ENCODE results near the gene RABL6.

The RABL6 gene

DNA sequence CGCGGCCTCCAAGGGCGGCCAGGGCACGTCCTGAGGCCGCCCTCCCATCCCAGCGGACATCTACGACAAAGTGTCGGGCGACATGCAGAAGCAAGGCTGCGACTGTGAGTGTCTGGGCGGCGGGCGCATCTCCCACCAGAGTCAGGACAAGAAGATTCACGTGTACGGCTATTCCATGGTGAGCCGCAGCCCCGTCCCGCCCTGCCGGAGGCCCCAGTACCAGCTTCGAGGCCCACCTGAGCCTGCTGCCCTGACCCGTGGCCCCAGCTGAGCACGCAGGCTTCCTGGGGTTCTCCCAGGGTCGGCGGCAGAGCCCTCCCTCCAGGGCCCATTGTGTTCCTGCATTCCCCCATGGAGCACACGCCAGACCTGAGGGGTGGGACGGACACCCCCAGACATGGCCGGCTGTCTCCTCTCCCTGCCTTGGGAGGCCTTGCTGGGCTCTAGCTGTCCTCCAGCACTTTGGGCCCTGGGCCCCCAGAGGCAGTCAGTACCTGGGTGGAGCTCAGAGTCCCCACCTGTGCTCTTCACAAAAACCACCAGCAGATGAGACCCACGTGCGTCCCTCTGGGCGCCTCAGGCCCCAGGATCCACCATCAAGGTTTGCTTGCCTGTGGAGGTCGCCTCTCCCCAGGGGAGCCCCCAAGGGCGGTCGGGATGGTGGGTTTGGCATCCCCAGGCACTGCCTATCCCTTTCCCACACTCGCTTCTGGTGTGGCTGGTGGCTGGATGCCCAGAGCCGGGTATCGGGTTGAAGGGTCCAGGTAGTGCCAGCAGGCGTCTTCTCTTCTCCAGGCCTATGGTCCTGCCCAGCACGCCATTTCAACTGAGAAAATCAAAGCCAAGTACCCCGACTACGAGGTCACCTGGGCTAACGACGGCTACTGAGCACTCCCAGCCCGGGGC is 42.5 kb downstream of the RABL6 start (continued):
- no peak for TF ChIP-seq RARB (CRISPR knock-in tag; IDR thresholded peaks at IDR 0.05)
- TF ChIP-seq, protein P1, sequence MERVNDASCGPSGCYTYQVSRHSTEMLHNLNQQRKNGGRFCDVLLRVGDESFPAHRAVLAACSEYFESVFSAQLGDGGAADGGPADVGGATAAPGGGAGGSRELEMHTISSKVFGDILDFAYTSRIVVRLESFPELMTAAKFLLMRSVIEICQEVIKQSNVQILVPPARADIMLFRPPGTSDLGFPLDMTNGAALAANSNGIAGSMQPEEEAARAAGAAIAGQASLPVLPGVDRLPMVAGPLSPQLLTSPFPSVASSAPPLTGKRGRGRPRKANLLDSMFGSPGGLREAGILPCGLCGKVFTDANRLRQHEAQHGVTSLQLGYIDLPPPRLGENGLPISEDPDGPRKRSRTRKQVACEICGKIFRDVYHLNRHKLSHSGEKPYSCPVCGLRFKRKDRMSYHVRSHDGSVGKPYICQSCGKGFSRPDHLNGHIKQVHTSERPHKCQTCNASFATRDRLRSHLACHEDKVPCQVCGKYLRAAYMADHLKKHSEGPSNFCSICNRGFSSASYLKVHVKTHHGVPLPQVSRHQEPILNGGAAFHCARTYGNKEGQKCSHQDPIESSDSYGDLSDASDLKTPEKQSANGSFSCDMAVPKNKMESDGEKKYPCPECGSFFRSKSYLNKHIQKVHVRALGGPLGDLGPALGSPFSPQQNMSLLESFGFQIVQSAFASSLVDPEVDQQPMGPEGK (CRISPR knock-in tag; IDR thresholded peaks at IDR 0.05; ENCODE audit: borderline replicate concordance) = no peak
- TF ChIP-seq ZFP3 (CRISPR knock-in tag; IDR thresholded peaks at IDR 0.05) = no peak
- TF ChIP-seq GLIS3 (CRISPR knock-in tag; IDR thresholded peaks at IDR 0.05) = no peak
- no peak for TF ChIP-seq SNAI2 (CRISPR knock-in tag; IDR thresholded peaks at IDR 0.05)
- TF ChIP-seq ZNF8 (CRISPR knock-in tag; IDR thresholded peaks at IDR 0.05) = no peak
- TF ChIP-seq, protein P2, sequence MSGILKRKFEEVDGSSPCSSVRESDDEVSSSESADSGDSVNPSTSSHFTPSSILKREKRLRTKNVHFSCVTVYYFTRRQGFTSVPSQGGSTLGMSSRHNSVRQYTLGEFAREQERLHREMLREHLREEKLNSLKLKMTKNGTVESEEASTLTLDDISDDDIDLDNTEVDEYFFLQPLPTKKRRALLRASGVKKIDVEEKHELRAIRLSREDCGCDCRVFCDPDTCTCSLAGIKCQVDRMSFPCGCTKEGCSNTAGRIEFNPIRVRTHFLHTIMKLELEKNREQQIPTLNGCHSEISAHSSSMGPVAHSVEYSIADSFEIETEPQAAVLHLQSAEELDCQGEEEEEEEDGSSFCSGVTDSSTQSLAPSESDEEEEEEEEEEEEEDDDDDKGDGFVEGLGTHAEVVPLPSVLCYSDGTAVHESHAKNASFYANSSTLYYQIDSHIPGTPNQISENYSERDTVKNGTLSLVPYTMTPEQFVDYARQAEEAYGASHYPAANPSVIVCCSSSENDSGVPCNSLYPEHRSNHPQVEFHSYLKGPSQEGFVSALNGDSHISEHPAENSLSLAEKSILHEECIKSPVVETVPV (CRISPR knock-in tag; IDR thresholded peaks at IDR 0.05) = no peak

DNA sequence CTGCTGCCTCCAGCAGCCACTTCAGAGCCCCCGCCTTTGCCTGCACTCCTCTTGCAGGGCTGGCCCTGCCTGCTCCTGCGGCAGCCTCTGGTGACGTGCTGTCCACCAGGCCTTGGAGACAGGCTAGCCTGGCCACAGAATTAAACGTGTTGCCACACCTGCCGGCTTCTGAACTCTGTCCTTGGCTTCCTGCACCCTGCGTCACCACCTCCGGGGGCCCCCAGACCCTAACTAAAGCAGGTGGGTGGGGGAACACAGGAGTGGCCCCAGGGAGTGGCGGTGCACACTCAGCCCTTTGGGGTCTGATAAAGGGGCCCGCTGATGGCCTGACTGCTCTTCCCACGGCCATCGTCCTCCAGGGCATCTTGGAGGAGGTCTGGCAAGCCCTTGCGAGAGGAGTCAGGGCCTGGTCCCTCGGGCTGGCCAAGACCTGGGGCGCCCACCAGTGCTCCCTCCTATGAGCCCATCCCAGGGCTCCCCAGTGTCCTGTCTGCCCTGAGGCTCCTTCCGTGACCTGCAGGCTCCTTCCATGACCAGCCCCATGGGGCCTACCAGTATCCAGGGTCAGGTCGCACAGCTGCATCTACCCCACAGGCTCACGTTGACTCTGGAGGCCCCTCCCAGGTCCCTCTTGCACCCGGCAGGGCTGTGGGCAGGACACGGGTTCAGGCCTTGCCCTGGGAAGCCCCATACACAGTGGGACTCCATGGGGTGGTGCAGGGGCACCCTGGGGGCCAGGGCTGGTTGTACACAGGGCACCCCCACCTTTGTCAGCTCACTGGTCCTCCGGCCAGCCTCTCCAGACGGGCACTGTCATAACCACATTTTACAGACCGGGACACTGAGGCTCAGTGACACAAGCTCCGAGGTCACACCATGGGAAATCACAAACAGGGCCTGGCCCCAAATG is 43.4 kb downstream of the RABL6 start:
- TF ChIP-seq, protein P3, sequence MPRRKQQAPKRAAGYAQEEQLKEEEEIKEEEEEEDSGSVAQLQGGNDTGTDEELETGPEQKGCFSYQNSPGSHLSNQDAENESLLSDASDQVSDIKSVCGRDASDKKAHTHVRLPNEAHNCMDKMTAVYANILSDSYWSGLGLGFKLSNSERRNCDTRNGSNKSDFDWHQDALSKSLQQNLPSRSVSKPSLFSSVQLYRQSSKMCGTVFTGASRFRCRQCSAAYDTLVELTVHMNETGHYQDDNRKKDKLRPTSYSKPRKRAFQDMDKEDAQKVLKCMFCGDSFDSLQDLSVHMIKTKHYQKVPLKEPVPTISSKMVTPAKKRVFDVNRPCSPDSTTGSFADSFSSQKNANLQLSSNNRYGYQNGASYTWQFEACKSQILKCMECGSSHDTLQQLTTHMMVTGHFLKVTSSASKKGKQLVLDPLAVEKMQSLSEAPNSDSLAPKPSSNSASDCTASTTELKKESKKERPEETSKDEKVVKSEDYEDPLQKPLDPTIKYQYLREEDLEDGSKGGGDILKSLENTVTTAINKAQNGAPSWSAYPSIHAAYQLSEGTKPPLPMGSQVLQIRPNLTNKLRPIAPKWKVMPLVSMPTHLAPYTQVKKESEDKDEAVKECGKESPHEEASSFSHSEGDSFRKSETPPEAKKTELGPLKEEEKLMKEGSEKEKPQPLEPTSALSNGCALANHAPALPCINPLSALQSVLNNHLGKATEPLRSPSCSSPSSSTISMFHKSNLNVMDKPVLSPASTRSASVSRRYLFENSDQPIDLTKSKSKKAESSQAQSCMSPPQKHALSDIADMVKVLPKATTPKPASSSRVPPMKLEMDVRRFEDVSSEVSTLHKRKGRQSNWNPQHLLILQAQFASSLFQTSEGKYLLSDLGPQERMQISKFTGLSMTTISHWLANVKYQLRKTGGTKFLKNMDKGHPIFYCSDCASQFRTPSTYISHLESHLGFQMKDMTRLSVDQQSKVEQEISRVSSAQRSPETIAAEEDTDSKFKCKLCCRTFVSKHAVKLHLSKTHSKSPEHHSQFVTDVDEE (CRISPR knock-in tag; IDR thresholded peaks at IDR 0.05) = no peak
- TF ChIP-seq ZNF8 (CRISPR knock-in tag; IDR thresholded peaks at IDR 0.05) (no peak), ZNF565 (CRISPR knock-in tag; conservative IDR thresholded peaks at IDR 0.05; ENCODE audit: low read depth) (no peak)
- TF ChIP-seq, protein P4, sequence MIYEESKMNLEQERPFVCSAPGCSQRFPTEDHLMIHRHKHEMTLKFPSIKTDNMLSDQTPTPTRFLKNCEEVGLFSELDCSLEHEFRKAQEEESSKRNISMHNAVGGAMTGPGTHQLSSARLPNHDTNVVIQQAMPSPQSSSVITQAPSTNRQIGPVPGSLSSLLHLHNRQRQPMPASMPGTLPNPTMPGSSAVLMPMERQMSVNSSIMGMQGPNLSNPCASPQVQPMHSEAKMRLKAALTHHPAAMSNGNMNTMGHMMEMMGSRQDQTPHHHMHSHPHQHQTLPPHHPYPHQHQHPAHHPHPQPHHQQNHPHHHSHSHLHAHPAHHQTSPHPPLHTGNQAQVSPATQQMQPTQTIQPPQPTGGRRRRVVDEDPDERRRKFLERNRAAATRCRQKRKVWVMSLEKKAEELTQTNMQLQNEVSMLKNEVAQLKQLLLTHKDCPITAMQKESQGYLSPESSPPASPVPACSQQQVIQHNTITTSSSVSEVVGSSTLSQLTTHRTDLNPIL (CRISPR knock-in tag; IDR thresholded peaks at IDR 0.05; ENCODE audit: low read depth) = no peak
- ATAC-seq = no peak

DNA sequence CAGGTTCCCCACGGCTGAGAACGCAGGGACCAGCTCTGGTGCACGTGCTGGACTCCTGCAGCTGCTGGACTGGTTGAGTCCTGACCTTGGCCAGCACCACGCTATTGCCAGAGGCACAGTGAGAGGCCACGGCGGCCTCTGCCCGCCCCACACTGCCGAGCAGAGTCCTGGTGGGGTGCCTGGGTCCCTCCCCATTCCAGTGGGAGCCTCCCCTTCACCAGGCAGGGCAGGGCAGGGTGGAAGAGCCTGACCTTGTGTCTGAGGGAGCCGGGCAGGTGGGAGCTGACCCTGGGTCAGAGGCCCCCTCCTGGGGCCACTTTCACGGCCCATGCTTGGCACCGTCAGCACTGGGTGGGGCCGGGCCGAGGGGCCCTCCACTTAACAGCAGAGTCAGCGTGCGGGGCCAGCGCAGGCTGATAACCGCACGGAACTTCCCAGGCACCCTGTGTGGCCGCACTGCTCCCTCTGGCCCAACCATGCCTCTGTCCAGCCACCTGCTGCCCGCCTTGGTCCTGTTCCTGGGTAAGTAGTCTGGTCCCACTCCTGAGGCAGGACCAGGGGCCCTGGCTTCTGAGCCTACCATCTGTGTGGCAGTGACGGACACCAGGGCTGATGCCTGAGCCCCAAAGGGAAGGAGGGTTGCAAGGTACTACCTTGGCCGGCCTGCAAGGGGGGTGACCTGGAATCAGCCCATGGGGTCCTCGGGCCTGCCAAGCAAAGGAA is 44.4 kb downstream of the RABL6 start, which contains the start of gene MAMDC4:
TSS of gene MAMDC4 (plus strand) at position 406 of the 723 bp plus-strand sequence. CDS start at position 477, 71 bp downstream.
- no peak for ATAC-seq
- TF ChIP-seq GLIS3 (CRISPR knock-in tag; IDR thresholded peaks at IDR 0.05) (no peak), OSR1 (CRISPR knock-in tag; IDR thresholded peaks at IDR 0.05) (no peak), ZFP30 (CRISPR knock-in tag; IDR thresholded peaks at IDR 0.05) (no peak), ZNF70 (CRISPR knock-in tag; IDR thresholded peaks at IDR 0.05) (no peak), ZNF8 (CRISPR knock-in tag; IDR thresholded peaks at IDR 0.05) (no peak), ZNF565 (CRISPR knock-in tag; conservative IDR thresholded peaks at IDR 0.05; ENCODE audit: low read depth) (no peak), ZFP3 (CRISPR knock-in tag; IDR thresholded peaks at IDR 0.05) (no peak), ZC3H10 (CRISPR knock-in tag; IDR thresholded peaks at IDR 0.05) (no peak), SNAI2 (CRISPR knock-in tag; IDR thresholded peaks at IDR 0.05) (no peak), PPARA (CRISPR knock-in tag; IDR thresholded peaks at IDR 0.05; ENCODE audit: borderline replicate concordance) (no peak), TOX (CRISPR knock-in tag; IDR thresholded peaks at IDR 0.05; ENCODE audit: borderline replicate concordance) (no peak), RARB (CRISPR knock-in tag; IDR thresholded peaks at IDR 0.05) (no peak), CSDC2 (CRISPR knock-in tag; IDR thresholded peaks at IDR 0.05) (no peak)
- TF ChIP-seq, protein P4 (CRISPR knock-in tag; IDR thresholded peaks at IDR 0.05; ENCODE audit: low read depth) = no peak
- TF ChIP-seq, protein P2 (CRISPR knock-in tag; IDR thresholded peaks at IDR 0.05) = no peak
- TF ChIP-seq, protein P5, sequence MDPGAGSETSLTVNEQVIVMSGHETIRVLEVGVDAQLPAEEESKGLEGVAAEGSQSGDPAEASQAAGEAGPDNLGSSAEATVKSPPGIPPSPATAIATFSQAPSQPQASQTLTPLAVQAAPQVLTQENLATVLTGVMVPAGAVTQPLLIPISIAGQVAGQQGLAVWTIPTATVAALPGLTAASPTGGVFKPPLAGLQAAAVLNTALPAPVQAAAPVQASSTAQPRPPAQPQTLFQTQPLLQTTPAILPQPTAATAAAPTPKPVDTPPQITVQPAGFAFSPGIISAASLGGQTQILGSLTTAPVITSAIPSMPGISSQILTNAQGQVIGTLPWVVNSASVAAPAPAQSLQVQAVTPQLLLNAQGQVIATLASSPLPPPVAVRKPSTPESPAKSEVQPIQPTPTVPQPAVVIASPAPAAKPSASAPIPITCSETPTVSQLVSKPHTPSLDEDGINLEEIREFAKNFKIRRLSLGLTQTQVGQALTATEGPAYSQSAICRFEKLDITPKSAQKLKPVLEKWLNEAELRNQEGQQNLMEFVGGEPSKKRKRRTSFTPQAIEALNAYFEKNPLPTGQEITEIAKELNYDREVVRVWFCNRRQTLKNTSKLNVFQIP (CRISPR knock-in tag; IDR thresholded peaks at IDR 0.05; ENCODE audit: borderline replicate concordance, low read depth) = no peak
- TF ChIP-seq, protein P1 (CRISPR knock-in tag; IDR thresholded peaks at IDR 0.05; ENCODE audit: borderline replicate concordance) = no peak

Measured in SK-N-SH treated with all-trans-retinoic acid at 6 μM for 48 hours (cell line).